Colonic mucosa (tissue), 4 donors: ENCODE results near the gene LRRK1. TPM values are rescaled to one million over a fixed set of nuclear protein-coding genes. Genes with fewer than 3 reads are reported as not detected.

ENCODE experiments used
- DNase-seq: peaks from one replicate; pipeline ENCODE4 v3.0.0-alpha.2; 2020
- H3K27ac ChIP-seq: fragments of 200-600 bp; one replicate; pipeline ENCODE4 v1.8.0; 2021
- H3K27me3 ChIP-seq: fragments of 200-600 bp; one replicate; pipeline ENCODE4 v1.8.0; 2021
- H3K36me3 ChIP-seq: fragments of 200-600 bp; one replicate; pipeline ENCODE4 v1.8.0; 2021
- H3K4me1 ChIP-seq: fragments of 200-600 bp; one replicate; pipeline ENCODE4 v1.8.0; 2021; ENCODE audit warnings: mild to moderate bottlenecking
- H3K4me3 ChIP-seq: fragments of 200-600 bp; one replicate; pipeline ENCODE4 v1.8.0; 2021
- H3K9ac ChIP-seq, 2 donors: one replicate each; pipeline ENCODE4 v1.7.0; 2013; ENCODE audit warnings: control low read depth in 2 of 2, low read depth in 2 of 2, low read length in 2 of 2
- H3K9me3 ChIP-seq: fragments of 200-600 bp; one replicate; pipeline ENCODE4 v1.8.0; 2021
- intact Hi-C: fragments of 100-400 bp; cut with DNase I; formaldehyde crosslinking; loops from one replicate; pipeline ENCODE4 v1.14.1; 2022
- total RNA-seq, 2 donors: library from RNA; stranded (reverse); fragmentation: NEBNext Ultra II Directional in 1 of 2; extraction: Animal tissue kit (Norgen Biotek cat#: 25700) in 1 of 2; gene quantifications; one replicate each; pipeline ENCODE4 v1.2.1, GENCODE V29; 2021
- TF ChIP-seq, protein P1 (sequence below): fragments of 200-600 bp; IDR thresholded peaks from one replicate; pipeline ENCODE4 v1.8.0; 2022; ENCODE audit warnings: antibody characterized with exemption, mild to moderate bottlenecking
- donor health status: healthy.
- donor health status: DM: no; HTN: no; CAD: no.
- donor health status: DM: no; HTN: no; CAD: no.

Gene LRRK1
- total RNA-seq, 2 donors from 2014 or later: 29.6 to 36.0 TPM

GRCh38 chr15:100878130-100878529 is 41.0 kb upstream of the LRRK1 start:
- no peaks in the 10 kb centered on the region for H3K4me1 ChIP-seq
- H3K4me3 ChIP-seq: no peak overlapping the region
- H3K36me3 ChIP-seq: no peaks in the 10 kb centered on the region
- intact Hi-C loops: no loop called here
- no peak for DNase-seq
- H3K27ac ChIP-seq: no peak overlapping the region
- H3K9me3 ChIP-seq: no peaks in the 10 kb centered on the region
- no peak overlapping the region for H3K9ac ChIP-seq
- TF ChIP-seq, protein P1, sequence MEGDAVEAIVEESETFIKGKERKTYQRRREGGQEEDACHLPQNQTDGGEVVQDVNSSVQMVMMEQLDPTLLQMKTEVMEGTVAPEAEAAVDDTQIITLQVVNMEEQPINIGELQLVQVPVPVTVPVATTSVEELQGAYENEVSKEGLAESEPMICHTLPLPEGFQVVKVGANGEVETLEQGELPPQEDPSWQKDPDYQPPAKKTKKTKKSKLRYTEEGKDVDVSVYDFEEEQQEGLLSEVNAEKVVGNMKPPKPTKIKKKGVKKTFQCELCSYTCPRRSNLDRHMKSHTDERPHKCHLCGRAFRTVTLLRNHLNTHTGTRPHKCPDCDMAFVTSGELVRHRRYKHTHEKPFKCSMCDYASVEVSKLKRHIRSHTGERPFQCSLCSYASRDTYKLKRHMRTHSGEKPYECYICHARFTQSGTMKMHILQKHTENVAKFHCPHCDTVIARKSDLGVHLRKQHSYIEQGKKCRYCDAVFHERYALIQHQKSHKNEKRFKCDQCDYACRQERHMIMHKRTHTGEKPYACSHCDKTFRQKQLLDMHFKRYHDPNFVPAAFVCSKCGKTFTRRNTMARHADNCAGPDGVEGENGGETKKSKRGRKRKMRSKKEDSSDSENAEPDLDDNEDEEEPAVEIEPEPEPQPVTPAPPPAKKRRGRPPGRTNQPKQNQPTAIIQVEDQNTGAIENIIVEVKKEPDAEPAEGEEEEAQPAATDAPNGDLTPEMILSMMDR: no peak
- peaks cover 31% of the 10 kb centered on the region for H3K27me3 ChIP-seq

- no peak overlapping the region for H3K27ac ChIP-seq
- no peaks in the 10 kb centered on the region for H3K9me3 ChIP-seq
- no peaks in the 10 kb centered on the region for H3K4me1 ChIP-seq
- H3K9ac ChIP-seq: no peak overlapping the region
- peak overlapping the region; percentile 42 for H3K4me3 ChIP-seq
- intact Hi-C loops: no loop called here
- H3K27me3 ChIP-seq: peaks cover 31% of the 10 kb centered on the region
- no peaks in the 10 kb centered on the region for H3K36me3 ChIP-seq
- DNase-seq: no peak
- TF ChIP-seq, protein P1: no peak
Observed at GRCh38 chr15:100878648-100879047, 40.5 kb upstream of the LRRK1 start.

DNA sequence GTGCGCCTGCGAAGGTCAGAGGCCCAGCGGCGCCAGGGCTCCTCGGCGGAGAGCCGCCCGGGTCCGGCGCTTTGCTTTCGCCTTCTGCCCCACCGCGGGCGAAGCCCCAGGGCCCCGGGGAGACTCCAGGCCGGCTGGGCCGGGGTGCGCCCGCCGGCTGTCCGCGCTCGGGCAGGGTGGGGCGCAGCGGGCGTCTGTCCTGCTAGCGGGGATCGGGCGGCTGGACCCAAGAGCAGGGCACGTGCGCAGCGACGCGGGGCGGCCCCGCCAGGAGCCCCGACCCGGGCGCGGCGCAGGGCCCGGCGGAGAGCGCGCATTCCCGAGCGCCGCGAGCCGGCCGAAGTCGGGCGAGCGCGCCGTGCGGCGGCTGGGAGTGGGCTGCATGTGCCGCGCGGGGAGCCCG is 40.1 kb upstream of the LRRK1 start:
- DNase-seq: no peak
- no peaks in the 10 kb centered on the region for H3K4me1 ChIP-seq
- TF ChIP-seq, protein P1: no peak
- H3K36me3 ChIP-seq: no peaks in the 10 kb centered on the region
- intact Hi-C loops: no loop called here
- H3K27ac ChIP-seq: no peak overlapping the region
- no peaks in the 10 kb centered on the region for H3K9me3 ChIP-seq
- H3K4me3 ChIP-seq: peak overlapping the region; percentile 42
- no peak overlapping the region for H3K9ac ChIP-seq
- H3K27me3 ChIP-seq: peaks cover 31% of the 10 kb centered on the region

- no peaks in the 10 kb centered on the region for H3K4me1 ChIP-seq
- intact Hi-C loops: no loop called here
- no peaks in the 10 kb centered on the region for H3K9me3 ChIP-seq
- TF ChIP-seq, protein P1: no peak
- H3K4me3 ChIP-seq: peak within 1 kb of the TSS; percentile 42
- no peak within 1 kb of the TSS for H3K27ac ChIP-seq
- H3K9ac ChIP-seq: peak within 1 kb of the TSS in 1 of 2 donors; percentile 24
- H3K36me3 ChIP-seq: no peaks in the 10 kb centered on the region
- H3K27me3 ChIP-seq: peaks cover 31% of the 10 kb centered on the region
- no peak for DNase-seq
Observed at GRCh38 chr15:100879464-100880138, 39.6 kb upstream of the LRRK1 start, which contains the start of gene ALDH1A3. TSS of gene ALDH1A3 (plus strand) at chr15:100879831. CDS start at chr15:100879908, 77 bp downstream.

DNA sequence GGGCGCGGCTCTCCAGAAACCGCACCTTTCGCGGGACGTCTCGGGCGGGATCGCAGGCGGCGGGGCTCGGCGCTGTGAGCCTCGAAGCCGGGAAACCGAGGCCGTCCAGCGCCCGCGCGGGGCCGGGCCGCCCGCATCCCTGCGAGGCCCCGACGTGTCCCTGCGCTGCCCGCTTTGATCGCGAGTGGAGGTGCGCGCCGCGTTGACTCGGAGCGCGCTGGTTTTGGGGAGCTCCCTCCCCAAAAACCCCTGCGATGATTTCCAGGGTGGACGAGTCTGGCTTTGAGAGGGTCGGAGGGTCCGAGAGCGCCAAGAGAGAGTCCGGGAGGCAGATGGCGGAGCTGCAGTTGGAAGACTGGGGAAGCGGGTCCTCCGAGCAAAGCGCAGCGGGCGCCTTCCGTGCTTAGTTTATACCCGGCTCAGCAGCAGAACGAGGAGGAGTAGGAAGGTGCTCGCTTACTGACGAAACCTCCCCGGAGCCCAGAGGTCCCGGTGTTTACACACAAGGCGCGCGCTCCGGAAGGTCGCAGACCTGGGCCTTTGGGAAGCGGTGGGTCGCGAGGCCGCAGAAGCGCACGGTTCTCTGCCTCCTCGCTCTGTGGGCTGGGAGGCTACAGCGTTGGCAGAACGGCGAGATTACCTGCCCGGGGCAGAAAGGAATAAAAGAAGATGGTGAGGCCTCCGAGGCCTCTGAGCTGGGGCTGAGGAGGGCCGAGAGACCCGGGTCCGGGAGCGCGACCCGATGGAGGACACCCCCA is 38.8 kb upstream of the LRRK1 start:
- TF ChIP-seq, protein P1: no peak
- DNase-seq: no peak
- Histone ChIP-seq H3K27ac (no peak overlapping the region), H3K4me1 (no peaks in the 10 kb centered on the region), H3K9me3 (no peaks in the 10 kb centered on the region), H3K36me3 (no peaks in the 10 kb centered on the region), H3K27me3 (peaks cover 31% of the 10 kb centered on the region), H3K9ac (peak overlapping the region in 1 of 2 donors; percentile 24), H3K4me3 (peak overlapping the region; percentile 42)
- intact Hi-C loops: no loop called here
